Left ventricle myocardium superior (tissue), 1 donor: ENCODE measurements around the gene ROMO1. TPM values are rescaled to one million over a fixed set of nuclear protein-coding genes. Genes with fewer than 3 reads are reported as not detected.
A peak's percentile ranks its signal among the peaks of the same experiment; 100 is the strongest.
"Not testable (repeated sequence)": the region's sequence is repeated elsewhere in the genome, so short reads cannot be mapped to it uniquely, and the experiment has no call there.

Experiments used
- ATAC-seq: fragments of 200-7000 bp; cut with Tn5 transposase; one replicate; pipeline ENCODE4 v1.9.1; 2020; ENCODE audit warnings: mild to moderate bottlenecking, moderate library complexity
- DNase-seq: peaks from one replicate; pipeline ENCODE4 v3.0.0-alpha.2; 2020
- intact Hi-C: fragments of 100-400 bp; cut with micrococcal nuclease; formaldehyde crosslinking; loops from one replicate; pipeline ENCODE4 v1.11.0; 2022
- total RNA-seq: library from RNA; stranded (reverse); fragmentation: NEBNext Ultra II Directional; extraction: Animal tissue kit (Norgen Biotek cat#: 25700); gene quantifications from one replicate; pipeline ENCODE4 v1.2.1, GENCODE V29; 2021
- donor health status: DM: no; HTN: yes; CAD: no; lungs with severe emphysema.

Gene ROMO1
- total RNA-seq, 1 donor from 2014 or later = 180 TPM

DNA sequence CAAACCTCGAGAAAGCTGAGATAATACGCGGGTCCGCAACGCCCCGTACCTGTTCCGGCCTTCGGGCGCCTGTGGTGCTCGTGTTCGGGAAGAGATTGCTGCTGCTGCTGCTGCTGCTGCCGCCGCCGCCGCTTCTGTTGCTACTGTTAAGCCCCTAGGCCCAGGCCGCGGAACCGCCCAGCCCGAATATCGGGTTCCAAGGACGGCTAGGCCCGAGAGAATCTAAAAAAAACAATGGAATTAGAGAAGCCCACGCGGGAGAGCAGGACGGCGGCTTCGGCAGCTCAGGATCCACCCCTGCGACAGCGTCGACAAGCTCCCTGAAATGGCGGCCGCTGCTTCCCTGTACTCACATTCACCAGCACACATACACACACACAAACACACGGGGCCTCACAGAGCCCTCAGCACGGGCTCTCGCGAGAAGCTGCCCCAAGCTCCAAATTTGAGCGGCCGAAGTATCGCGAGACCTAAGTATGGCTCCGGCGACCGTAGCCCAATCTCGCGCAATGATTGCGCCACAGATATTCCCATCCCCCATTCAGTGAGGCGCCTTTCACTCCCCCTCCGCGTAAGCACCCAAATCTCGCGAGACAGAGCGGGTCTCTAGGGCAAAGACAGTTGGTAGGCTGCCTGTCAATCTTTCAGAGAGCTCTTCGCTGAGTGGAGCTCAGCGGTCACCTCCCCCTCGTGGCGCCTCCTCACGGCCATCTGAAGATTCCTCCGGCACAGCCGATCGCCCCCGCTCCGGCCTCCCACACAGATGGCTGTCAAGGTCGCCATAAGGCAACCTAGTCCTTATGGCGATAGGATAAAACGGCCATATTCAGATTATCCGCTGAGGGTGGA, 42.9 kb downstream of the ROMO1 start, which contains the start of gene RBM39:
RBM39 (minus strand) TSS at position 369 of the 849 bp plus-strand sequence. CDS start 1,386 bp downstream, outside the sequence.
- ATAC-seq = peak; percentile 94
- peak; percentile 99 for DNase-seq
- intact Hi-C loops = no loop called here

DNA sequence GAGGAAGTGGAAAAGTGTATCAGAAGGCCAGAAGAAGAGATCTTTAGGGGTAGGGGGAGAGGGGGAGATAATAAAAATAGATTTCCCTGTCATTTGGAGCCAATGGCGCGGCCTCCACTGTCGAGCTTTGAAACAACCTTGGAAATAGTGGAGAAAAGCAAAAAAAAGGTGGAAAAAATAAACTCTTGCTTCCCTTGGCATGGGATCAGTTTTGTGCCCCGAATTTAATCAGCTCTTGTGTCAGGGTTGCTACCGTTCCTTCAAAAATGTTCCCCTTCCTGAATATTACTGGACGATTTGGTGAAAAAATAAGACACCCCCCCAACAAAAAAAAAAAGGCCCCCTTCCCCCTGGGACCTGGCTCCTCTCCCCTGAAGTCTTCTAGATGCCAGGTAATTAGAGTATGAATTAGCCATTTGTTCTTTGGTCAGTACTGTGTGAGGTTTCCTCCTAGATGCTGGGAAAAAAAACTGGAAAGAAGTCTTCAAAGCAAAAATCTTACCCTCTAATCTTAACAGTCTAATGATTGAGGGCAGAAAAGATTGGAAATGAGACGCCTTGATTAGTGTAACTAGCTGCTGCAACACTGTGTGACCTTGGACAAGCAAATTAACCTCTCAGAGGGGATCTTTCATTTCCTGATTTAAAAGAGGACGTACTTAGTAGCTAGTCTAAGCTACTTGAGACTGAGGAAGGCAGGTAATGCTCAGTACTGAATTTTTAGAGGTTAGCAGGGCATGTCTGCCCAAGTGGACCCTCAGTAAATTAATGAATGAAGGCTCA, 43.7 kb downstream of the ROMO1 start:
- intact Hi-C loops = no loop called here
- ATAC-seq (peak; percentile 10), DNase-seq (no peak)

DNA sequence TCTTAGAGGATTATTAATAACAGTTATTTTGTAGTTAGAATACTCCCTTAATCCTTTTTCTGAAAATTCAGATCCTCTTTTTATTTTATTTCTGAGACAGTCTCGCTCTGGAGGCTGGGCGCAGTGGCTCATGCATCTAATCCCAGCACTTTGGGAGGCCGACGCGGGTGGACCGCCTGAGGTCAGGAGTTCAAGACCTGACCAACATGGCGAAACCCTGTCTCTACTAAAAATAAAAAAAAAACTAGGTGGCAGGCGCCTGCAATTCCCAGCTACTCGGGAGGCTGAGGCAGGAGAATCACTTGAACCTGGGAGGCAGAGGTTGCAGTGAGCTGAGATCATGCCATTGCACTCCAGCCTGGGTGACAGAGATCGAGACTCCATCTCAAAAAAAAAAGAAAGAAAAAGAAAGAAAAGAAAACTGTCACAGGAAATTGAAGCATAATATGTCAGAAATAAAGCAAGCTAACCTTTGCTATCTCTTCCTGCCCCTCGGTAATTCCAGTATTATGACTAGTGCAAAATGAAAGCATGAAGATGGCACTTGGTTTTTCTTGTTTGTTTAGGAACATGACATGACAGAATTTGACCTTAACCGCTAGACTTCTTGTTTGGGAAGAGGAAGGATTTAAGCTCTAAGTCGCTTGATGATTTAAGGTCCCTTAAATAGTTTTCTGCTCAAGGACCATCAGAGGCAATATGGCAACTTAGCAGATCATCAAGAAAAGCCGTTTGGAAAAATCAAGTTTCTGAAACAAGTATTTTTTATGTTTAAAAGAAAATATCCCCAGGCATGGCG, 44.7 kb downstream of the ROMO1 start:
- intact Hi-C loops = no loop called here
- ATAC-seq (no peak), DNase-seq (peak; percentile 47)

DNA sequence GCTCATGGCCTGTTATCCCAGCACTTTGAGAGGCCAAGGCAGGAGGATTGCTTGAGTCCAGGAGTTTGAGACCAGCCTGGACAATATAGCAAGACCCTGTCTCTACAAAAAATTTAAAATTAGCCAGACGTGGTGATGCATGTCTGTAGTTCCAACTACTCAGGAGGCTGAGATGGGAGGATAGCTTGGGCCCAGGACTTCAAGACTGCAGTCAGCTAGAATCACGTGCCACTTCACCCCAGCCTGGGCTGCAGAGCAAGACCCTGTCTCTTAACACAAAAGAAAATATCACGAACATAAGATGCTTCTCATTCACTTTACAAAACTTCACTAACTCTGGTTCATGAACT, 45.3 kb downstream of the ROMO1 start:
- ATAC-seq, DNase-seq, intact Hi-C loops: not testable (repeated sequence)

Other genes with a start within 250 kb of the ROMO1 start
- gene CEP250, start 243.8 kb upstream of the ROMO1 start, total RNA-seq = 17.7 TPM
- not detected for gene C20orf173, start 169.8 kb upstream of the ROMO1 start, total RNA-seq
- gene ERGIC3, start 157.3 kb upstream of the ROMO1 start, total RNA-seq = 92.3 TPM
- 3.1 TPM for gene SPAG4, start 83.6 kb upstream of the ROMO1 start, total RNA-seq
- gene CPNE1, start 34.5 kb upstream of the ROMO1 start, total RNA-seq = 46.6 TPM
- 45.7 TPM for gene RBM12, start 34.5 kb upstream of the ROMO1 start, total RNA-seq
- 60.4 TPM for gene NFS1, start 53 bp upstream of the ROMO1 start, total RNA-seq
- 146 TPM for gene RBM39, start 42.9 kb downstream of the ROMO1 start, total RNA-seq
- gene PHF20, start 72.6 kb downstream of the ROMO1 start, total RNA-seq = 37.0 TPM